ENCODE results near the gene LHFPL6. TPM values are rescaled to one million over a fixed set of nuclear protein-coding genes. Genes with fewer than 3 reads are reported as not detected.

LHFPL6 gene
- total RNA-seq, 1 donor from 2014 or later, result 5.3 TPM

- DNase-seq (ENCODE audit: low read depth), result no peak
- Histone ChIP-seq H3K4me3 (ENCODE audit: low read depth, low read length) (no peak overlapping the region), H3K36me3 (ENCODE audit: control insufficient read depth, insufficient read depth, low read length) (no peaks in the 10 kb centered on the region), H3K27me3 (ENCODE audit: control insufficient read depth, insufficient read depth, low read length) (no peaks in the 10 kb centered on the region)
- no peak for TF ChIP-seq CTCF (IDR thresholded peaks at IDR 0.05; ENCODE audit: insufficient read depth, low read length, severe bottlenecking)
- FAIRE-seq, result no peak
Measured at GRCh38 chr13:39385621-39386231, 217.3 kb downstream of the LHFPL6 start.

GRCh38 chr13:39385154-39385553 is 217.8 kb downstream of the LHFPL6 start:
- no peak for FAIRE-seq
- no peaks in the 10 kb centered on the region for H3K36me3 ChIP-seq (ENCODE audit: control insufficient read depth, insufficient read depth, low read length)
- H3K4me3 ChIP-seq (ENCODE audit: low read depth, low read length), result no peak overlapping the region
- no peaks in the 10 kb centered on the region for H3K27me3 ChIP-seq (ENCODE audit: control insufficient read depth, insufficient read depth, low read length)
- no peak for DNase-seq (ENCODE audit: low read depth)
- no peak for TF ChIP-seq CTCF (IDR thresholded peaks at IDR 0.05; ENCODE audit: insufficient read depth, low read length, severe bottlenecking)

- Histone ChIP-seq H3K4me3 (ENCODE audit: low read depth, low read length) (no peak overlapping the region), H3K27me3 (ENCODE audit: control insufficient read depth, insufficient read depth, low read length) (no peaks in the 10 kb centered on the region), H3K36me3 (ENCODE audit: control insufficient read depth, insufficient read depth, low read length) (no peaks in the 10 kb centered on the region)
- DNase-seq (ENCODE audit: low read depth) (no peak), FAIRE-seq (no peak)
- no peak for TF ChIP-seq CTCF (IDR thresholded peaks at IDR 0.05; ENCODE audit: insufficient read depth, low read length, severe bottlenecking)
Measured at GRCh38 chr13:39381456-39381855, 221.5 kb downstream of the LHFPL6 start.

DNA sequence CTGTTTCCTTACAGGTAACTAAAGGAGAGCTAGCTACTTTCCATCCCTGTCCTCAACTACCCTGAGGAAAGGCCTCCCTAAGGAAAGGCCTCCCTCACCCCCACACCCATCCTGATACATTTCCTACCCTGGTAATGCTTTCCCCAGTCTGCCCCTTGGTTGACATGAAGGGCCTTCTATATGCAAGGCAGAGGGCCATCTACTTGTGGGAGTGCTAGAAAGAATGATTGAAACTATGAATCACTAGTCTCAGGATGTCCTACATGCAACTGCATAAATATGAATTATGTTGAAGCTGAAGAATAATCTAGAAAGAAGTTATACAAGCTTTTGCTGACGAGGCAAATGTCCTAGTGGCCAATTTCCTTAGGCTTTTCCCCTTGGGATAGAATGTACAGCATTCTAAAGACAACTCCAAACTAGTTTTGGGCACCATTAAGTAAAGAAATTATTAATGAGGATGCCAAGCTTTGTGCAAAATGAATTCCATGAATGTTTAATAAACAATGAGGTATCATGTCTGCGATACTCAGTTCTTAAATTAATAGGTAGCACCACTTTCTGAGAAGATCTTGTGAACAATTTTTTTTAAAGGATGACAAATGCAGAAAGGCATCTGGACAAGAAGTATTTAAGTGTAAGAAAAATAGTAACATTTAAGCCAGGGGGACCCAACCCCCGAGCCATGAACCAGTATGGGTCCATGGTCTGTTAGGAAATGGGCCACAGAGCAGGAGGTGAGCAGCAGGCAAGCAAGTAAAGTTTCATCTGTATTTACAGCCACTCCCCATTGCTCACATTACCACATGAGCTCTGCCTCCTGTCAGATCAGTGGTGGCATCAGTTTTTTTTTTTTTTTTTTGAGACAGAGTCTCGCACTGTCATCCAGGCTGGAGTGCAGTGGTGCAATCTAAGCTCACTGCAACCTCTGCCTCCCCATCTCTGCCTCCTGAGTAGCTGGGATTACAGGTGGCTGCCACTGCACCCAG is 223.0 kb downstream of the LHFPL6 start:
- DNase-seq (ENCODE audit: low read depth) (peak; percentile 12), FAIRE-seq (no peak)
- no peak for TF ChIP-seq CTCF (IDR thresholded peaks at IDR 0.05; ENCODE audit: insufficient read depth, low read length, severe bottlenecking)
- no peaks in the 10 kb centered on the region for H3K36me3 ChIP-seq (ENCODE audit: control insufficient read depth, insufficient read depth, low read length)
- no peak overlapping the region for H3K4me3 ChIP-seq (ENCODE audit: low read depth, low read length)
- no peaks in the 10 kb centered on the region for H3K27me3 ChIP-seq (ENCODE audit: control insufficient read depth, insufficient read depth, low read length)

DNA sequence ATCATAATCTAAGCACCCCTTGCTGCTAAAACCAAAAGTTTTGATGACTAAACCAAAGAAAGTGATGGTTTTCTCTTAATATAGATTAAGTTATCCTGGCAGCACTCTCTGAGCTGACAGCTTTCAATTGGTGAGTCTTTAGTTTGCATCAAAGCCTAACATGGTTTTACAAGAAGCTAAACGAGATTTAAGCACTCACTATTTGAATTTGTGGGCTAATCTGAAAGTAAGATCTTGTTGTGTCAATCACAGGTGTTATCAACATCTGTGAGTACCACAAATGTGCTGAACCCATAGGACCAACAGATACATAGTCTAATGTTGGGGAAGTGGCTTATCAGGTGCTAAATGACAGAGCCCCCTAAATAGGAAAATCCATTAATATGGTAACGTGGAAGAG is 223.9 kb downstream of the LHFPL6 start:
- no peak for DNase-seq (ENCODE audit: low read depth)
- no peak for FAIRE-seq
- Histone ChIP-seq H3K36me3 (ENCODE audit: control insufficient read depth, insufficient read depth, low read length) (no peaks in the 10 kb centered on the region), H3K4me3 (ENCODE audit: low read depth, low read length) (no peak overlapping the region), H3K27me3 (ENCODE audit: control insufficient read depth, insufficient read depth, low read length) (no peaks in the 10 kb centered on the region)
- no peak for TF ChIP-seq CTCF (IDR thresholded peaks at IDR 0.05; ENCODE audit: insufficient read depth, low read length, severe bottlenecking)
